SK-N-SH treated with all-trans-retinoic acid at 6 μM for 48 hours (cell line): ENCODE results near the gene ADPRS.

Experiments used
- ATAC-seq: fragments of 200-7000 bp; cut with Tn5 transposase; 3 replicates; pipeline ENCODE4 v1.9.1; 2020; ENCODE audit warnings: mild to moderate bottlenecking, moderate library complexity
- ARNTL ChIP-seq: fragments of 450-650 bp; formaldehyde crosslinking; IDR thresholded peaks from 2 replicates; pipeline ENCODE4 v1.5.0; 2020; ENCODE audit warnings: low read depth, mild to moderate bottlenecking, moderate library complexity, borderline replicate concordance
- BACH2 ChIP-seq: fragments of 250-450 bp; sonication (Bioruptor Pico); IDR thresholded peaks from 2 replicates; pipeline ENCODE4 v1.9.0; 2021; ENCODE audit warnings: mild to moderate bottlenecking, borderline replicate concordance
- CSDC2 ChIP-seq: fragments of 250-450 bp; sonication (Bioruptor Pico); IDR thresholded peaks from 2 replicates; pipeline ENCODE4 v1.5.0; 2020; ENCODE audit warnings: mild to moderate bottlenecking, moderate library complexity
- ESRRG ChIP-seq: fragments of 250-450 bp; sonication (Bioruptor Pico); IDR thresholded peaks from 2 replicates; pipeline ENCODE4 v1.6.1; 2021; ENCODE audit warnings: mild to moderate bottlenecking
- ISL1 ChIP-seq: fragments of 250-450 bp; sonication (Bioruptor Pico); IDR thresholded peaks from 2 replicates; pipeline ENCODE4 v2.1.2; 2022; ENCODE audit warnings: mild to moderate bottlenecking, moderate library complexity
- RARB ChIP-seq: fragments of 250-450 bp; sonication (Bioruptor Pico); IDR thresholded peaks from 2 replicates; pipeline ENCODE4 v1.8.0; 2021; ENCODE audit warnings: mild to moderate bottlenecking, moderate library complexity
- SNAI2 ChIP-seq: fragments of 250-450 bp; sonication (Bioruptor Pico); IDR thresholded peaks from 2 replicates; pipeline ENCODE4 v1.5.0; 2020; ENCODE audit warnings: mild to moderate bottlenecking, moderate library complexity
- TCF4 ChIP-seq: fragments of 250-450 bp; sonication (Bioruptor Pico); IDR thresholded peaks from 2 replicates; pipeline ENCODE4 v1.8.0; 2021; ENCODE audit warnings: mild to moderate bottlenecking, moderate library complexity, borderline replicate concordance
- TOX ChIP-seq: fragments of 250-450 bp; sonication (Bioruptor Pico); IDR thresholded peaks from 2 replicates; pipeline ENCODE4 v1.8.0; 2021; ENCODE audit warnings: mild to moderate bottlenecking, moderate library complexity, borderline replicate concordance
- ZC3H10 ChIP-seq: fragments of 250-450 bp; sonication (Bioruptor Pico); IDR thresholded peaks from 2 replicates; pipeline ENCODE4 v1.5.1; 2021; ENCODE audit warnings: mild to moderate bottlenecking, moderate library complexity
- ZFP3 ChIP-seq: fragments of 250-450 bp; sonication (Bioruptor Pico); IDR thresholded peaks from 2 replicates; pipeline ENCODE4 v1.5.0; 2020; ENCODE audit warnings: mild to moderate bottlenecking, moderate library complexity
- ZFP30 ChIP-seq: fragments of 450-650 bp; formaldehyde crosslinking; IDR thresholded peaks from 2 replicates; pipeline ENCODE4 v1.5.0; 2022; ENCODE audit warnings: mild to moderate bottlenecking, moderate library complexity
- ZNF565 ChIP-seq: fragments of 450-650 bp; formaldehyde crosslinking; conservative IDR thresholded peaks from 2 replicates; pipeline ENCODE4 v1.5.0; 2020; ENCODE audit warnings: low read depth, mild to moderate bottlenecking, moderate library complexity
- ZNF70 ChIP-seq: fragments of 450-650 bp; formaldehyde crosslinking; IDR thresholded peaks from 2 replicates; pipeline ENCODE4 v1.5.0; 2020; ENCODE audit warnings: mild to moderate bottlenecking, moderate library complexity
- ZNF8 ChIP-seq: fragments of 450-650 bp; formaldehyde crosslinking; IDR thresholded peaks from 2 replicates; pipeline ENCODE4 v1.5.0; 2020; ENCODE audit warnings: mild to moderate bottlenecking, moderate library complexity
- TF ChIP-seq, protein P1 (sequence below): fragments of 250-450 bp; sonication (Bioruptor Pico); IDR thresholded peaks from 2 replicates; pipeline ENCODE4 v1.8.0; 2021; ENCODE audit warnings: low read depth, mild to moderate bottlenecking, moderate library complexity, borderline replicate concordance
- TF ChIP-seq, protein P2 (sequence below): fragments of 250-450 bp; sonication (Bioruptor Pico); IDR thresholded peaks from 2 replicates; pipeline ENCODE4 v1.5.1; 2020; ENCODE audit warnings: low read depth, mild to moderate bottlenecking, moderate library complexity
- TF ChIP-seq, protein P3 (sequence below): fragments of 250-450 bp; sonication (Bioruptor Pico); IDR thresholded peaks from 2 replicates; pipeline ENCODE4 v1.8.0; 2020; ENCODE audit warnings: mild to moderate bottlenecking, moderate library complexity, borderline replicate concordance
- TF ChIP-seq, protein P4 (sequence below): fragments of 250-450 bp; sonication (Bioruptor Pico); IDR thresholded peaks from 2 replicates; pipeline ENCODE4 v1.5.1; 2021; ENCODE audit warnings: mild to moderate bottlenecking, moderate library complexity

The ADPRS gene

DNA sequence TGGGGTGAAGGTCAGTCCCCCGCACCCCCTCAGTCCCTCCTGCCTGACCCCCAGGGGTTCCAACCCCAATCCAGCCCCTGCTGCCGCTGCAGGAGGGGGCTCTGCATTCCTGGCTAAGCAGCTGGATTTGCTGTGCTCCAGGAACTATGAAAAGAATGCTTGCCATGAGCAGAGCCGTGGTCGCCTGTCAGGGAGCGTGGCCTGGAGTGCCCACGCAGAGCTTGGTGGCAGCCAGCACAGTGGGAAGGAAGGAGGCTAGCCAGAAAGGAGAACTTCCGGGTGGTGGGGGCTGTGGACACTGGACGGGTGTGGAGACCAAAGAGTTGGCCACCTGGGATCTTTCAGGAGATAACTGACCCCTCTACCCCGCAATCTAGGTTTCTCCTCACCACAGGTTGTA is 30.8 kb downstream of the ADPRS start:
- TF ChIP-seq ARNTL (no peak), ZNF8 (CRISPR knock-in tag) (no peak)
- ATAC-seq = no peak

DNA sequence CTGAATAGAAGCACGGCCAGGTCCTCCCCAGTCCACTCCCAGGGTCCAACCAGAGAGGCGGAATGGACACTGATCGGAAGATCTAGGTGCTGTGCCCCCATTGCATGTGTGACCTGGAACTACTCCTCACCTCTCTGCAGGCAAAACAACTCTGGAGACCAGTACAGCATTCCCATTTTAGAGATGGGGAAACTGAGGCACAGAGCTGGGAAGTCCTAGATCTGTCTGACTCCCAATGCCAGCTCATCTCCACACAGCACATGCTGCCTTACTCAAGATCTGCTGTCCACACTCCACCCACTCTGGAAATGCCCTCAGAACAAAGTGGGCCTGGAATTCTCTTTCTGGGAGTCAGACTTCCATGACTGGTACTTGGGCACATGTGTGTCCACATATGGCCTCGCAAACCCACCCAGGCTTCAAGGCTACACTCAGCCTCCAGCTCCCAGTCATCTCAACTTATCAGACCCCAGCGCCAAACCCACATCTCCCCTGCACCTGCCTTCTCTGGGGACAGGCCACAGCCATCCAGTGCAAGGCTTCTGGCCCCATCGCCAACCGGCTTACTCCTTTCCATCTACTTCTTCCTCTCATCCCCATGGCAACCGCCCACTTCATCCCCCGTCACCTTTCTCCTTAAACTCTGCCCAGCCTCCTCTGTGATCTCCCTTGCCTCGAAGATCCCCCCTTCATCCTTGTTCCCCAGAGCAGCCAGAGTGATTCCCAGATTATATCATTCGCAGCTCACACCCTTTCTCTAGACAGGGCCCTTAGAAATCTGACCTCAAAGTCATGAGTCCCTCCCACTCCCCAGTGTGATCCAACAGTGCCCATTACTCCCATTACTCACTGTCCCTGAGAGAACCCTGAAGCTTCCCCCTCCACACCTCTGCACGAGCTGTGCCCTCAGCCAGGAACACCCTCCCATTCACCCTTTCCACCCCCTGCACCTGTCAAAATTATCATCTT is 33.7 kb downstream of the ADPRS start:
- TF ChIP-seq ZFP30 (CRISPR knock-in tag) (no peak), TOX (CRISPR knock-in tag) (no peak), SNAI2 (no peak), ISL1 (CRISPR knock-in tag) (no peak), ZC3H10 (CRISPR knock-in tag) (no peak)
- TF ChIP-seq, protein P1, sequence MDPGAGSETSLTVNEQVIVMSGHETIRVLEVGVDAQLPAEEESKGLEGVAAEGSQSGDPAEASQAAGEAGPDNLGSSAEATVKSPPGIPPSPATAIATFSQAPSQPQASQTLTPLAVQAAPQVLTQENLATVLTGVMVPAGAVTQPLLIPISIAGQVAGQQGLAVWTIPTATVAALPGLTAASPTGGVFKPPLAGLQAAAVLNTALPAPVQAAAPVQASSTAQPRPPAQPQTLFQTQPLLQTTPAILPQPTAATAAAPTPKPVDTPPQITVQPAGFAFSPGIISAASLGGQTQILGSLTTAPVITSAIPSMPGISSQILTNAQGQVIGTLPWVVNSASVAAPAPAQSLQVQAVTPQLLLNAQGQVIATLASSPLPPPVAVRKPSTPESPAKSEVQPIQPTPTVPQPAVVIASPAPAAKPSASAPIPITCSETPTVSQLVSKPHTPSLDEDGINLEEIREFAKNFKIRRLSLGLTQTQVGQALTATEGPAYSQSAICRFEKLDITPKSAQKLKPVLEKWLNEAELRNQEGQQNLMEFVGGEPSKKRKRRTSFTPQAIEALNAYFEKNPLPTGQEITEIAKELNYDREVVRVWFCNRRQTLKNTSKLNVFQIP (CRISPR knock-in tag) = no peak
- ATAC-seq = no peak

DNA sequence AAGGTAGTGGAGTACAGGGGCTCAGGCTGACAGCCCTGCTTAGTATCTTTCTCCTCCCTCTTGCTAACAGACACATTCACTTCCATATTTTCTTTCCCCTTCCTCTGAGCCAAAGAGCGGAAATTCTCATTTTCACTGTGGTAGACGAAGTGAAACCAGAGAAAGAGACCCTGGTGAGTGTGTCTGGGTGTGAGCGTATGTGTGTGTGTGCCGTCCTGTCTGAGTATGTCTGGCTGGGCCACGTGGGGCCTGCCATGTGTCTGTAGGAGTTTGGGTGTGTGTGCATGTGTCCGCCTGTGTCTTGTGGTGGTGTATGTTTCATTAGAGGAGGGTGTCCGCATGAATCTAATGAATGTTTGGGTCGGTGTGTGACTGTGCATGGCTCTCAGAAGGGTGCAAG is 34.7 kb downstream of the ADPRS start:
- no peak for ATAC-seq
- TF ChIP-seq ARNTL (no peak), ZNF70 (no peak), ZFP30 (CRISPR knock-in tag) (no peak), RARB (CRISPR knock-in tag) (no peak), TCF4 (CRISPR knock-in tag) (no peak), ZFP3 (CRISPR knock-in tag) (no peak), ZNF8 (CRISPR knock-in tag) (no peak), CSDC2 (CRISPR knock-in tag) (no peak), ZNF565 (CRISPR knock-in tag) (no peak), ESRRG (CRISPR knock-in tag) (no peak)
- TF ChIP-seq, protein P1 (CRISPR knock-in tag) = no peak
- TF ChIP-seq, protein P2, sequence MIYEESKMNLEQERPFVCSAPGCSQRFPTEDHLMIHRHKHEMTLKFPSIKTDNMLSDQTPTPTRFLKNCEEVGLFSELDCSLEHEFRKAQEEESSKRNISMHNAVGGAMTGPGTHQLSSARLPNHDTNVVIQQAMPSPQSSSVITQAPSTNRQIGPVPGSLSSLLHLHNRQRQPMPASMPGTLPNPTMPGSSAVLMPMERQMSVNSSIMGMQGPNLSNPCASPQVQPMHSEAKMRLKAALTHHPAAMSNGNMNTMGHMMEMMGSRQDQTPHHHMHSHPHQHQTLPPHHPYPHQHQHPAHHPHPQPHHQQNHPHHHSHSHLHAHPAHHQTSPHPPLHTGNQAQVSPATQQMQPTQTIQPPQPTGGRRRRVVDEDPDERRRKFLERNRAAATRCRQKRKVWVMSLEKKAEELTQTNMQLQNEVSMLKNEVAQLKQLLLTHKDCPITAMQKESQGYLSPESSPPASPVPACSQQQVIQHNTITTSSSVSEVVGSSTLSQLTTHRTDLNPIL (CRISPR knock-in tag) = no peak
- TF ChIP-seq, protein P3, sequence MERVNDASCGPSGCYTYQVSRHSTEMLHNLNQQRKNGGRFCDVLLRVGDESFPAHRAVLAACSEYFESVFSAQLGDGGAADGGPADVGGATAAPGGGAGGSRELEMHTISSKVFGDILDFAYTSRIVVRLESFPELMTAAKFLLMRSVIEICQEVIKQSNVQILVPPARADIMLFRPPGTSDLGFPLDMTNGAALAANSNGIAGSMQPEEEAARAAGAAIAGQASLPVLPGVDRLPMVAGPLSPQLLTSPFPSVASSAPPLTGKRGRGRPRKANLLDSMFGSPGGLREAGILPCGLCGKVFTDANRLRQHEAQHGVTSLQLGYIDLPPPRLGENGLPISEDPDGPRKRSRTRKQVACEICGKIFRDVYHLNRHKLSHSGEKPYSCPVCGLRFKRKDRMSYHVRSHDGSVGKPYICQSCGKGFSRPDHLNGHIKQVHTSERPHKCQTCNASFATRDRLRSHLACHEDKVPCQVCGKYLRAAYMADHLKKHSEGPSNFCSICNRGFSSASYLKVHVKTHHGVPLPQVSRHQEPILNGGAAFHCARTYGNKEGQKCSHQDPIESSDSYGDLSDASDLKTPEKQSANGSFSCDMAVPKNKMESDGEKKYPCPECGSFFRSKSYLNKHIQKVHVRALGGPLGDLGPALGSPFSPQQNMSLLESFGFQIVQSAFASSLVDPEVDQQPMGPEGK = no peak
- TF ChIP-seq, protein P4, sequence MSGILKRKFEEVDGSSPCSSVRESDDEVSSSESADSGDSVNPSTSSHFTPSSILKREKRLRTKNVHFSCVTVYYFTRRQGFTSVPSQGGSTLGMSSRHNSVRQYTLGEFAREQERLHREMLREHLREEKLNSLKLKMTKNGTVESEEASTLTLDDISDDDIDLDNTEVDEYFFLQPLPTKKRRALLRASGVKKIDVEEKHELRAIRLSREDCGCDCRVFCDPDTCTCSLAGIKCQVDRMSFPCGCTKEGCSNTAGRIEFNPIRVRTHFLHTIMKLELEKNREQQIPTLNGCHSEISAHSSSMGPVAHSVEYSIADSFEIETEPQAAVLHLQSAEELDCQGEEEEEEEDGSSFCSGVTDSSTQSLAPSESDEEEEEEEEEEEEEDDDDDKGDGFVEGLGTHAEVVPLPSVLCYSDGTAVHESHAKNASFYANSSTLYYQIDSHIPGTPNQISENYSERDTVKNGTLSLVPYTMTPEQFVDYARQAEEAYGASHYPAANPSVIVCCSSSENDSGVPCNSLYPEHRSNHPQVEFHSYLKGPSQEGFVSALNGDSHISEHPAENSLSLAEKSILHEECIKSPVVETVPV (CRISPR knock-in tag) = no peak

DNA sequence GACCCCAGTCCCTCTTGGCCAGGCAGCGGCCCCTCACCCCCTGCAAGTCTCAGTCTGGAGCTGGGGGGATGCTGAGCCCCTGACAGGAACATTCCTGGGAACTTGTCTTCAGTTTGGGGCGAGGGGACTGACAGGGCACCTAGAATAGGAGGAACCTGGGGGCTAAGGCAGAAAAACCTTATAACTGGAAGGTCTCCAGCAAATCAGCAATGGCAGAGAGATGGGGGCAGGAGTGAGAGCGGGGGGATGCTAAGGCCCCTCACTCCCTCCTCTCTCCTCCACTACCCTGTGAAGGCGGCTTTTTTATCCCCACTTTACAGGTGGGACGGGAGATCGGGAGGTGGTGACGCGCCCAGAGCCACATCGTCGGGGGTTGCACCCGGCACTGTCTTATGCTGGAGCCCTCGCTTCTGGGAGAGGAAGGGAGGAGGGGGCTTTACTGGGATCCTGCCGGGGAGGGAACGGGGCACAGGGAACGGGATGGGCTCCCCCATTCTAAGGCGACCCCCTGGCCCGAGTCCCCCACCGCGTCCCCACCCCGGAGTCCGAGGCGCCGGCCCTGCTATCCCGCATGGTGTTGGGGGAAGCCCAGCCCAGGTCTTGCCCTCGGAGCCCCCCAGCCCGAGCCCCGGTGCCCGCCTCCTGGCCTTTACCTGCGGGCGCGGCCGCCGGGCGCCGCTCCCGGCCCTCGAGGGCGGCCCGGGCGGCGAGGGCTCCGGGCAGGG is 35.9 kb downstream of the ADPRS start:
- no peak for ATAC-seq
- TF ChIP-seq ZNF70 (no peak), ZC3H10 (CRISPR knock-in tag) (no peak), TCF4 (CRISPR knock-in tag) (no peak), ZFP30 (CRISPR knock-in tag) (no peak), TOX (CRISPR knock-in tag) (no peak), ZFP3 (CRISPR knock-in tag) (no peak), RARB (CRISPR knock-in tag) (no peak), ARNTL (no peak), BACH2 (CRISPR knock-in tag) (no peak), SNAI2 (no peak), ZNF565 (CRISPR knock-in tag) (no peak)
- TF ChIP-seq, protein P4 (CRISPR knock-in tag) = no peak
- TF ChIP-seq, protein P2 (CRISPR knock-in tag) = no peak
- TF ChIP-seq, protein P1 (CRISPR knock-in tag) = no peak
